Sigmoid colon (tissue), 7 donors: Measurements from ENCODE around the gene MANBA. TPM values are rescaled to one million over a fixed set of nuclear protein-coding genes. Genes with fewer than 3 reads are reported as not detected.

Source experiments
- DNase-seq: peaks from one replicate; pipeline ENCODE4 v3.0.0-alpha.2; 2019
- H3K27ac ChIP-seq, 4 donors: fragments of 200-600 bp; sonication (generic); one replicate each; pipeline ENCODE4 v1.5.1; 2016 to 2019; ENCODE audit warnings: mild to moderate bottlenecking in 1 of 4
- H3K27me3 ChIP-seq, 3 donors: fragments of 200-600 bp; sonication (generic); one replicate each; pipeline ENCODE4 v1.5.1; 2019; ENCODE audit warnings: mild to moderate bottlenecking in 1 of 3
- H3K36me3 ChIP-seq, 4 donors: fragments of 200-600 bp; sonication (generic); one replicate each; pipeline ENCODE4 v1.5.1; 2016 to 2019
- H3K4me1 ChIP-seq, 4 donors: fragments of 200-600 bp; sonication (generic); one replicate each; pipeline ENCODE4 v1.5.1; 2017 to 2019
- H3K4me3 ChIP-seq, 4 donors: fragments of 200-600 bp; sonication (generic); one replicate each; pipeline ENCODE4 v1.5.1; 2017 to 2019; ENCODE audit warnings: mild to moderate bottlenecking in 2 of 4, moderate library complexity in 1 of 4
- H3K9me3 ChIP-seq, 4 donors: fragments of 200-600 bp in 3 of 4; sonication (generic) in 3 of 4; one replicate each; pipeline versions ENCODE4 v1.5.1 to v1.6.1; 2013 to 2019
- EP300 ChIP-seq, 4 donors: sonication (generic); formaldehyde crosslinking; IDR thresholded peaks; one replicate each; pipeline ENCODE4 v1.6.1; 2017; ENCODE audit warnings: antibody characterized with exemption in 4 of 4
- POLR2A ChIP-seq, 2 donors: fragments of 450-650 bp; IDR thresholded peaks; one replicate each; pipeline ENCODE4 v1.6.1; 2016; ENCODE audit warnings: antibody characterized with exemption in 2 of 2, mild to moderate bottlenecking in 2 of 2, moderate library complexity in 2 of 2
- POLR2AphosphoS5 ChIP-seq, 4 donors: sonication (generic); formaldehyde crosslinking; IDR thresholded peaks; one replicate each; pipeline ENCODE4 v1.6.1; 2017; ENCODE audit warnings: antibody characterized with exemption in 4 of 4
- WGBS, 2 donors: extraction: QIAGEN DNeasy Blood & Tissue Kit; methylation state at CpG; one replicate each; pipeline ENCODE4 v1.1.7; 2013; 5-methylcytosine and 5-hydroxymethylcytosine counted together
- intact Hi-C: fragments of 100-400 bp; cut with DNase I; formaldehyde crosslinking; loops from one replicate; pipeline ENCODE4 v1.15.1; 2023
- polyA plus RNA-seq, 3 donors: library from polyadenylated mRNA; stranded (reverse); fragments of 200-250 nt; gene quantifications; one replicate each; pipeline ENCODE4 v1.2.3, GENCODE V29; 2013
- total RNA-seq, 4 donors: library from RNA; depleted of rRNA; stranded (reverse); fragments of >200 nt; gene quantifications; one replicate each; pipeline ENCODE4 v1.1.0, GENCODE V29; 2016
- TF ChIP-seq, protein P1 (sequence below), 4 experiments: fragments of 450-650 bp in 3 of 4; fragments of 200-600 bp in 1 of 4; IDR thresholded peaks; one replicate each; pipeline ENCODE4 v1.5.1; 2016 to 2019; ENCODE audit warnings: antibody characterized with exemption in 4 of 4, mild to moderate bottlenecking in 3 of 4, moderate library complexity in 2 of 4
- donor health status: healthy with polysubstance abuse.
- donor health status: Bipolar disorder and iron deficiency.
- donor health status: healthy.

MANBA gene
- total and polyA plus RNA-seq, 7 donors, result 8.4 to 47.4 (median 25.3) TPM

- H3K4me1 ChIP-seq, result no peaks in the 10 kb centered on the region
- TF ChIP-seq POLR2AphosphoS5 (IDR thresholded peaks at IDR 0.05) (no peak), POLR2A (IDR thresholded peaks at IDR 0.05) (no peak), EP300 (IDR thresholded peaks at IDR 0.05) (no peak)
- TF ChIP-seq, protein P1, sequence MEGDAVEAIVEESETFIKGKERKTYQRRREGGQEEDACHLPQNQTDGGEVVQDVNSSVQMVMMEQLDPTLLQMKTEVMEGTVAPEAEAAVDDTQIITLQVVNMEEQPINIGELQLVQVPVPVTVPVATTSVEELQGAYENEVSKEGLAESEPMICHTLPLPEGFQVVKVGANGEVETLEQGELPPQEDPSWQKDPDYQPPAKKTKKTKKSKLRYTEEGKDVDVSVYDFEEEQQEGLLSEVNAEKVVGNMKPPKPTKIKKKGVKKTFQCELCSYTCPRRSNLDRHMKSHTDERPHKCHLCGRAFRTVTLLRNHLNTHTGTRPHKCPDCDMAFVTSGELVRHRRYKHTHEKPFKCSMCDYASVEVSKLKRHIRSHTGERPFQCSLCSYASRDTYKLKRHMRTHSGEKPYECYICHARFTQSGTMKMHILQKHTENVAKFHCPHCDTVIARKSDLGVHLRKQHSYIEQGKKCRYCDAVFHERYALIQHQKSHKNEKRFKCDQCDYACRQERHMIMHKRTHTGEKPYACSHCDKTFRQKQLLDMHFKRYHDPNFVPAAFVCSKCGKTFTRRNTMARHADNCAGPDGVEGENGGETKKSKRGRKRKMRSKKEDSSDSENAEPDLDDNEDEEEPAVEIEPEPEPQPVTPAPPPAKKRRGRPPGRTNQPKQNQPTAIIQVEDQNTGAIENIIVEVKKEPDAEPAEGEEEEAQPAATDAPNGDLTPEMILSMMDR (IDR thresholded peaks at IDR 0.05), result no peak
- intact Hi-C loops, result no loop called here
- peaks cover 6 to 89% (median 33%) of the 10 kb centered on the region in 4 donors for H3K36me3 ChIP-seq
- 88 to 92% methylated on average over 1 of the region's 1 CpG for WGBS, 2 donors
- no peak for DNase-seq
- no peak overlapping the region for H3K27ac ChIP-seq
- H3K4me3 ChIP-seq, result no peak overlapping the region
- H3K27me3 ChIP-seq, result no peaks in the 10 kb centered on the region
- H3K9me3 ChIP-seq, result no peaks in the 10 kb centered on the region
Measured at GRCh38 chr4:102608190-102608589, 152.6 kb downstream of the MANBA start.

DNA sequence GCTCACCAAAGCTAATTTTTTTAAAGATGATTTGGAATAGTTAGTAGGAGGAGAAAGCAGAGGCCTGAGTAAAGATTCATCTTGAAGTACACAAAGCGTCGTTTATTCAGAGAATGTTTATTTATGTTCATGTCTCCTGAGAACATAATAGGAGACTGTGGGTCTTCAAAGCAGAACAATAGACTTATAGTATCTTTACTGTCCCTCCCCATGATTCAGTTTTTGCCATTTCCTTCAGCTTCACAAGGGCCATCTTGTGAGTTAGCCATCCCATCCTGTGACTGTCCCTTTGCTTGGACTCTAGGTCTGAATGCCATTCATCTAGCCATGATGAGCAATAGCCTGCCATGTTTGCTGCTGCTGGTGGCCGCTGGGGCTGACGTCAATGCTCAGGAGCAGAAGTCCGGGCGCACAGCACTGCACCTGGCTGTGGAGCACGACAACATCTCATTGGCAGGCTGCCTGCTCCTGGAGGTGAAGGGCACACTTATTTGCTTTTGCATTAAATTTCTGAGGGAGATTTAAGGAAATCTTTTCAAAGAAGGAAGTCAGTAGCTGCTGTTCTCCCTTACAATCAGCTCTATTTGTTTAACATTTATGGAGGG lies 153.8 kb downstream of the MANBA start:
- intact Hi-C loops, result no loop called here
- H3K27me3 ChIP-seq, result no peaks in the 10 kb centered on the region
- no peak for TF ChIP-seq POLR2AphosphoS5 (IDR thresholded peaks at IDR 0.05)
- 79 to 90% methylated on average over 7 of the region's 7 CpGs for WGBS, 2 donors
- H3K27ac ChIP-seq, result no peak overlapping the region
- no peaks in the 10 kb centered on the region for H3K4me1 ChIP-seq
- peaks cover 5 to 88% (median 30%) of the 10 kb centered on the region in 4 donors for H3K36me3 ChIP-seq
- no peak for DNase-seq
- H3K9me3 ChIP-seq, result no peaks in the 10 kb centered on the region
- H3K4me3 ChIP-seq, result no peak overlapping the region

DNA sequence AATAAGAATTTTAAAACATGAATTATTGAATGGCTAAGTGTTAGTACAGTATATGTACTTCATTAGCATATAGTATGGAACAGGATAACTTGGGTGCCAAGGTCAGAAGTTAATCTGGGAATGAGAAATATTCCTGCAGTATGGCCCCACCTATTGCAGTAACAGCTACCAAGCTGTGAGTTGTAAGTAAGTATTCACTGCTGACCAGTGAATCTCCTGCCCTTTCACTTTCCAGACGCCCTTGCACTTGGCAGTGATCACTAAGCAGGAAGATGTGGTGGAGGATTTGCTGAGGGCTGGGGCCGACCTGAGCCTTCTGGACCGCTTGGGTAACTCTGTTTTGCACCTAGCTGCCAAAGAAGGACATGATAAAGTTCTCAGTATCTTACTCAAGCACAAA lies 154.5 kb downstream of the MANBA start:
- H3K4me1 ChIP-seq, result no peaks in the 10 kb centered on the region
- H3K36me3 ChIP-seq, result peaks cover 3 to 88% (median 33%) of the 10 kb centered on the region in 4 donors
- H3K27me3 ChIP-seq, result no peaks in the 10 kb centered on the region
- no peak overlapping the region for H3K27ac ChIP-seq
- no peak overlapping the region for H3K4me3 ChIP-seq
- no peaks in the 10 kb centered on the region for H3K9me3 ChIP-seq
- intact Hi-C loops, result no loop called here
- TF ChIP-seq POLR2A (IDR thresholded peaks at IDR 0.05) (no peak), EP300 (IDR thresholded peaks at IDR 0.05) (no peak), POLR2AphosphoS5 (IDR thresholded peaks at IDR 0.05) (no peak)
- TF ChIP-seq, protein P1 (IDR thresholded peaks at IDR 0.05), result no peak
- no peak for DNase-seq
- 87 to 90% methylated on average over 3 of the region's 3 CpGs for WGBS, 2 donors

GRCh38 chr4:102604222-102604940 lies 156.4 kb downstream of the MANBA start:
- Histone ChIP-seq H3K27ac (no peak overlapping the region), H3K4me1 (no peaks in the 10 kb centered on the region), H3K9me3 (no peaks in the 10 kb centered on the region), H3K36me3 (peaks cover 0 to 88% (median 32%) of the 10 kb centered on the region in 4 donors), H3K4me3 (no peak overlapping the region), H3K27me3 (no peaks in the 10 kb centered on the region)
- TF ChIP-seq POLR2A (IDR thresholded peaks at IDR 0.05), result no peak
- intact Hi-C loops, result no loop called here
- DNase-seq, result no peak
- 79 to 81% methylated on average over 2 of the region's 2 CpGs for WGBS, 2 donors

DNA sequence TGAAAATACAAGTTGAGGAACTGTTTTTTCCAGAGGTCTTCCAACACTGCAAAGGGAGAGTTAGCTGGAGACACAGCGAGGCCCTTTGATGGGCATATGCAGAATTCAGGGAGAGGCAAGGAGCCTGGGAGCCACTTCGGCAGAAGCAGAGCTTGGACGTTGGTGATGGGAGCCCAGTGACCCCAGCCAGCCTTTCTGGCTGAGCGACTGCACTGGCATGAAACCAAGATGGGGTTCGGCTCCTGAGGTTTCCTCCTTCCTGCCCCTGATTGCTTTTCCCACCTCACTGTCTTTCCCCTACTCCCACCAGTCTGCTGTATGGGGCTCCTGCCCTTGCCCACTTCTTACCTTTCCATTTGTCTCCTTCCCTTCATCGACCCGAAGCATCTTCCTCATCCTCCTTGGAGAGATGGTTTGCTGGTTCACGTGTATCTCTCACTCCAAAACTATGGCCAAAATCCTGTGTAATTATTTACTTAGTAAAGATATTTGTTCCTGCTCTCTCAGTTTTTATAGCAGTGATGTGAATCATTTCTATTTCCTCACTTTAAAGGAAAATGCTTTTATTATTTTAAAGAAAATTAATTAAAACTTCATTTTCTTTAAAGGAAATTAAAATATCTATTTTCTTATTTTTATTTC lies 159.1 kb downstream of the MANBA start:
- Histone ChIP-seq H3K27me3 (no peaks in the 10 kb centered on the region), H3K27ac (no peak overlapping the region), H3K36me3 (peaks cover 0 to 88% (median 22%) of the 10 kb centered on the region in 4 donors), H3K4me3 (no peak overlapping the region), H3K9me3 (no peaks in the 10 kb centered on the region), H3K4me1 (peaks cover 0 to 16% (median 7%) of the 10 kb centered on the region in 4 donors)
- TF ChIP-seq, protein P1 (IDR thresholded peaks at IDR 0.05), result no peak
- no peak for TF ChIP-seq POLR2A (IDR thresholded peaks at IDR 0.05)
- TF ChIP-seq EP300 (IDR thresholded peaks at IDR 0.05), result no peak
- no peak for TF ChIP-seq POLR2AphosphoS5 (IDR thresholded peaks at IDR 0.05)
- 78 to 88% methylated on average over 8 of the region's 8 CpGs for WGBS, 2 donors
- DNase-seq, result no peak
- intact Hi-C loops, result no loop called here
